ENCODE results near the gene LILRB1.
"Not testable (repeated sequence)": the region's sequence is repeated elsewhere in the genome, so short reads cannot be mapped to it uniquely, and the experiment has no call there.

The LILRB1 gene

GRCh38 chr19:54630262-54630661 is at the start of gene LILRB1:
LILRB1 (plus strand) TSS chr19:54630484; CDS start chr19:54631074, 590 bp downstream.
- not testable (repeated sequence) for DNase-seq (ENCODE audit: low read depth)

DNA sequence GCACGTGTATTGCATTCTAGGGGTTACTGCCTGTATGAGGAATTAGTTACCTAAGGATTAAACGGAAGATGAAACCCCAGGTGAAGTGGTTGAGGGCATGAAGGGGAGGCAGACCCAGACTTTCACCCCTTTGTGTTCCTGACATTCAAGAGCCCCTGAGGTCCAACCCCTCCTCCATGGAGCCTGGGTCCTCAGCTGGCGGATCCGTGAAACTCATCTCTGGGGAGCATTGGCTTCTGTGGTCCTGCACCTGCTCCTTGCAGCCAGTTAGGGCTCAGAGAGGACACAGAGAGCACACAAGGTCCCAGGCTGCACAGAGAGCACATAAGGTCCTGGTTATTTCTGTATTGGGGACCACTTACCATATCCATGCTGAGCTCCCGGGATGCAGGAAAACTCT is 43.9 kb upstream of the LILRB1 start:
- no peak for DNase-seq (ENCODE audit: low read depth)

DNA sequence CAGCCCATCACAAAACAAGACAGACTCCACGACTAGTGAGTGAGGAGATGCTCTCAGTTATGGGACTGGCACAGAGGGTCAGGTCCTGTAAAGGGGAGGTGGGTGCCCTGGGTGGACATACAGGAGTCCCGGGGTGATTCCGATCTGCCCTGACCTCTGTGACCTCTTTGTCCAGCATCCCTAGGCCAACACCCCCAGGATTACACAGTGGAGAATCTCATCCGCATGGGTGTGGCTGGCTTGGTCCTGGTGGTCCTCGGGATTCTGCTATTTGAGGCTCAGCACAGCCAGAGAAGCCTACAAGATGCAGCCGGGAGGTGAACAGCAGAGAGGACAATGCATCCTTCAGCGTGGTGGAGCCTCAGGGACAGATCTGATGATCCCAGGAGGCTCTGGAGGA is 43.3 kb upstream of the LILRB1 start:
- no peak for DNase-seq (ENCODE audit: low read depth)

DNA sequence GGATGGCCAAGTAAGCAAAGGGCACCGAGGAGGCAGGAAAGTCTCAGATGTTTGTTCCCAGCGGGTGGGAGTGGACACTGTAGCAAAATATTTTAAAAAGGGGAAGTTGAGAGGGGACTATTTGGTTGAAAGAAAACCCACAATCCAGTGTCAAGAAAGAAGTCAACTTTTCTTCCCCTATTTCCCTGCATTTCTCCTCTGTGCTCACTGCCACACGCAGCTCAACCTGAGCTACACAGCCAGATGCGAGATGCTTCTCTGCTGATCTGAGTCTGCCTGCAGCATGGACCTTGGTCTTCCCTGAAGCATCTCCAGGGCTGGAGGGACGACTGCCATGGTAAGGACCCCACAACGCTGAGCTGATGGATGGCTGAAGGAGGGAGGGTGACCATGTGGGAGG is 36.8 kb upstream of the LILRB1 start, which contains the start of gene LILRA1:
TSS of gene LILRA1 (plus strand) at position 188 of the 400 bp plus-strand sequence. CDS start 613 bp downstream, outside the sequence.
- DNase-seq (ENCODE audit: low read depth): not testable (repeated sequence)

DNA sequence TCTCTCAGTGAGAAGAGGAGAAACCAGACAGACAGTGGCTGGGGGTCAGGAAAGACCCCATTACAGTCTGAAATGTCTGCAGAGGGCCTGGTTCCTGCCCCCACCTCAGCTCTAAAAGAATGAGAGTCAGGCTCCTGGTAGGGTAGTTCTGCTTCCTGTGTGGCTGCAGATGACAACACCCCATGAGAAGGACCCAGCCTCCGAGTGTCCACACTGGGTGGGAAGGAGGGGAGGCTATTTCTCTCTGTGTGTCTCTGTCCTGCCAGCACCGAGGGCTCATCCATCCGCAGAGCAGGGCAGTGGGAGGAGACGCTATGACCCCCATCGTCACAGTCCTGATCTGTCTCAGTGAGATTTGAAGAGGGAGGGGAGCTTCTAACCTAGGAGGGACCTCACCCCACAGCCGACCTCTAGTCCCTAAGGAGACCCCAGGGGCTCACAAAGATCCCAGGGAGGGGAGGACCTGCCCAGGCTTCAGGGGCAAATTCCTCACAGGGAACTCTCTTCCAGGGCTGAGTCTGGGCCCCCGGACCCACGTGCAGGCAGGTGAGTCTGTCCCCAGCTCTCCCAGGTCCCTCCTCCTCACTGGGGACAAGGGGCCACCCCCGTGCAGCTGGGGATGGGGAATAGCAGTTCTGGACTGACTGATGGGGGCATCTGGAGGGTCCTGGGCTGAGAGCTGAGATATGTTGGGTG is 36.2 kb upstream of the LILRB1 start:
- DNase-seq (ENCODE audit: low read depth): not testable (repeated sequence)

GRCh38 chr19:54594737-54595136 is 35.5 kb upstream of the LILRB1 start:
- no peak for DNase-seq (ENCODE audit: low read depth)

- not testable (repeated sequence) for DNase-seq (ENCODE audit: low read depth)
These were observed 34.4 kb upstream of the LILRB1 start for GRCh38 chr19:54595680-54596436.

- DNase-seq (ENCODE audit: low read depth): no peak
These were observed 30.1 kb upstream of the LILRB1 start for GRCh38 chr19:54600212-54600611.

GRCh38 chr19:54606230-54606629 is 24.1 kb upstream of the LILRB1 start:
- DNase-seq (ENCODE audit: low read depth): no peak

DNA sequence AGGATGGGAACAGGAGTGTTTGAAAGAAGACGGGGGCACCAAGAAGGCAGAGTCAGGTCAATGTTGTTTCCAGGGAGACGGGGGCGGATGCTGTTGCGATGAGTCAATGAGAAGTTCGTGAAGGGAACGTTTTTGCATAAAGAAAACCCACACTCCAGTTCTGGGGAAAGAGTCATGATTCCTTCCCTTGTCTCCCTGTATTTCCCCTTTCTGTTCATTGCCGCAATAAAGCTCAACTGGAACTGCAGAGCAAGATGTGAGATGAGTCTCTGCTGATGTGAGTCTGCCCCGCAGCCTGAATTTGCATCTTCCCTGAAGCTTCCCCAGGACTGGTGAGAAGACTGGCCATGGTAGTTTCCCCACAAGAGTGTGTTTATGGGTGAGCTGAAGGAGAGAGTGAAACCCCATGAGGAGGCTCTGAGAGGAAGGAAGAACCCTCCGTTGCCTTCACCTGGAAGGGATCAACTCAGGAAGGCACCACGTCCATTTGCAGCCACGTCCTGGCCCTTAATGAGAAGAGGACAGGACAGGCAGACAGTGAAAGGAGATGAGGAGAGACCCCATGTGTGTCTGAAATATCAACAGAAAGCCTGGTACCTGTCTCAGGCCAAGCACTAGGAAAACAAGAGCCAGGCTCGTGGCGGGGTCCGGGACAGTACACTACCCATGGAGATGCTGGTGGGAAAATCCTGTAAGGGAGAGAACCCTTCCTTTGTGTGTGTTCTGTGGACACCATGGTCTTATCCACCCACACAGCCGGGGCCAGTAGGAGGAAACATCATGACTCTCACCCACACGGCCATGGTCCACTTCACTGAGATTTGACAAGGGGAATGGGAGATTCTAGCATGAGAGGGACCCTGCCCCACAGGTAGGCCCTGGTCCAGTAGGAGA is 23.1 kb upstream of the LILRB1 start:
- no peak for DNase-seq (ENCODE audit: low read depth)

- no peak for DNase-seq (ENCODE audit: low read depth)
These were observed 22.5 kb upstream of the LILRB1 start for GRCh38 chr19:54607785-54608150.

GRCh38 chr19:54608205-54608604 is 22.1 kb upstream of the LILRB1 start:
- no peak for DNase-seq (ENCODE audit: low read depth)

GRCh38 chr19:54608792-54609191 is 21.5 kb upstream of the LILRB1 start:
- DNase-seq (ENCODE audit: low read depth): no peak

DNA sequence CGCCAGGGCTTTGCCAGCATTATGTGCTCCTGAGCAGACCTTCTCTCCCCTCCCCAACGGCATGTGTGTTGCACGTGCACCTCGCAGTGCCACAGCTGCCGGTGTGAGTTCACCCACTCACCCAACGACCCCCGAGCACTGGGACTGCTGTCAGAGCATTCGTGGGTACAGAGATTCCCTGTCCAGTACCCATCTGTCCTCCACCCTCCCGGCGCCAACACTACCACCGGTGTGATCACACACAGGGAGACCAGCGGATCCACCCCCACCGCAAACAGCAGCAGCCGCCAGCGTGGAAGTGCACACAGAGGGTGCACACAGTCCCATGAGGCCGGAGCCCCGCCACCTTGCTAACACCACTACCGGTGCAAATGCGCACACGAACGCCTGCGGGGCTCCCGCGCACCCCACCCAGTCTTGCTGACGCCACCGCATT is 20.9 kb upstream of the LILRB1 start:
- DNase-seq (ENCODE audit: low read depth): no peak

DNA sequence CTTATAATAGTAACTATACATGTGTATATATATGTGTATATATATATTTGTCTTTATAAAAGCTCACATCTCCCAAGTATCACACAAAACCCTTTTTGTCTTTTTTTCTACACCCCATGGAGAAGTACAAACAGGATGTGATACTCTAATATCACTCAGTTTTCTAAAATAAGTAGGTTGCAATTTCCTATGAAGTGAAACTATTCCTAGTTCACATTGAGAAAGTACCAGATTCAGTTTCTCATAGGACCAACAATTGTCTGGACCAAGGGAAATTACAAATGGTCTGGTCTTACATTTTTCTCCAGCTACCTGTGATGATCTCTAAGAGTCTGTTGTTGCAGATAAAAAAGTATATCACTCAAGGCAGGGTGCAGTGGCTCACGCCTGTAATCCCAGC is 17.9 kb upstream of the LILRB1 start:
- DNase-seq (ENCODE audit: low read depth): no peak

DNA sequence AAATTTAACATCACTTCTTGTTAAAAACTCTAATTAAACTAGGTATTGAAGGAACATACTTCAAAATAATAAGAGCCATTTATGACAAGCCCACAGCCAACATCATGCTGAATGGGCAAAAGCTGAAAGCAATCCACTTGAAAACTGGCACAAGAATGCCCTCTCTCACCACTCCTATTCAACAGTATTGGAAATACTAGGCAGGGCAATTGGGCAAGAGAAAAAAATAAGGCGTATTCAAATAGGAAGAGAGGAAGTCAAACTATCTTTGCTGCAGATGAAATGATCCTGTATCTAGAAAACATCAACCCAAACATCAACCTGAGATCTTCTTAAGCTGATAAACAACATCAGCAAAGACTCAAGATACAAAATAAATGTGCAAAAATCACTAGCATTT is 15.6 kb upstream of the LILRB1 start:
- DNase-seq (ENCODE audit: low read depth): no peak

DNA sequence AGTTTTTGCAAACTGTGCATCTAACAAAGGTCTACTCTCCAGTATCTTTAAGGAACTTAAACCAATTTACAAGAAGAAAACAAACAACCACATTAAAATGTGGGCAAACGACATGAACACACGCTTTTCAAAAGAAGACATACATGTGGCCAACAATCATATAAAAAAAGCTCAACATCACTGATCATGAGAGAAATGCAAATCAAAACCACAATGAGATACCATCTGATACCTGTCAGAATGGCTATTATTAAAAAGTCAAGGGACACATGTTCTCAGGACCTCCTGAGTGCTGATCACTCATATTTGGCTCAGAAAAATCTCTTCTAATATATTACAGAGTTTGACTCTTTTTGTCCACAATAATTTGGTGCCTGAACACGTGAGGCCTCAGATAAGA is 14.2 kb upstream of the LILRB1 start:
- DNase-seq (ENCODE audit: low read depth): no peak

DNA sequence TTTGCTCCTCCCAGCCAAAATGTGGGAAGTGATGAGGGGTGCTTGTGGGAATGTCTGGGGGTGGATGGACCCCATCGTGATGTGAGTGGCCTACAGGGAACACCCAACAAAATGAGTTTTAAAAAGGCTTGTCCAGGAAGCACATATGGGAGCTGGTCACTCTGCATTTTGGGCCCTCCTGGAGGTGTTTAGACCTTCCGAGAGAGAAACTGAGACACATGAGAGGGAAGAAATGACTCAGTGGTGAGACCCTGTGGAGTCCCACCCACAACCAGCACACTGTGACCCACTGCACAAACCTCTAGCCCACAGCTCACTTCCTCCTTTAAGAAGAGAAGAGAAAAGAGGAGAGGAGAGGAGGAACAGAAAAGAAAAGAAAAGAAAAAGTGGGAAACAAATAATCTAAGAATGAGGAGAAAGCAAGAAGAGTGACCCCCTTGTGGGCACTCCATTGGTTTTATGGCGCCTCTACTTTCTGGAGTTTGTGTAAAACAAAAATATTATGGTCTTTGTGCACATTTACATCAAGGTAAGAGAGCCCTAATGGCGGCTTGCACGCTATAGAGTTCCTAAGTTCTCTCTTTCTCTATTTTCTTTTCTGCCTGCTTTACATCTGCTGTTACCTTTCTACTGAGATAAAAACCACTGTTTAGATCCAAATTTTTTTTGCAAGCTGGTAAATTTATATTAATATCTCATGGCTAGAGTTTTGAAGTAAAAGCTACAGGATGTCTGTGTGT is 13.3 kb upstream of the LILRB1 start:
- no peak for DNase-seq (ENCODE audit: low read depth)

- DNase-seq (ENCODE audit: low read depth): no peak
These were observed 9.8 kb upstream of the LILRB1 start for GRCh38 chr19:54620464-54620863.

DNA sequence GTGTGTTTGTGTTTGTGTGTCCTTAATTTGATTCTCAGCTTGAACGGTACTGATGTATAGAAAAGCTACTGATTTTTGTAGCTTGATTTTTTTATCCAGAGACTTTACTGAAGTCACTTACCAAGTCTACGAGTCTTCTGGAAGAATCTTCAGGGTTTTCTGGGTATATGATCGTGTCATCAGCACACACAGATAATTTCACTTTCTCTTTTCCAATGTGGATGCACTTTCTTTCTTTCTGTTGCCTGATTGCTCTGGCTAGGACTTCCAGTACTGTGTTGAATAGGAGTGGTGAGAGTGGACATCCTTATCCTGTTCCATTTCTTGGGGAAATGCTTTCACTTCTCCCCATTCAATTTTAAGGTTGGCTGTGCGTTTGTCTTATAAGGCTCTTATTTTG is 7.9 kb upstream of the LILRB1 start:
- no peak for DNase-seq (ENCODE audit: low read depth)

GRCh38 chr19:54624234-54624633 is 6.0 kb upstream of the LILRB1 start:
- not testable (repeated sequence) for DNase-seq (ENCODE audit: low read depth)

Measured in T-helper 22 cell (primary cell).